HepG2 (cell line): ENCODE data around the gene THADA. TPM values are rescaled to one million over a fixed set of nuclear protein-coding genes. Genes with fewer than 3 reads are reported as not detected.

Source experiments
- BATF2 ChIP-seq: sonication (generic); formaldehyde crosslinking; IDR thresholded peaks from 2 replicates; pipeline ENCODE4 v1.8.0; 2022; ENCODE audit warnings: mild to moderate bottlenecking, missing genetic modification reagents, moderate library complexity
- CAMTA2 ChIP-seq: sonication (generic); formaldehyde crosslinking; IDR thresholded peaks from 2 replicates; pipeline ENCODE4 v1.4.0; 2020; ENCODE audit warnings: mild to moderate bottlenecking, missing genetic modification reagents, borderline replicate concordance
- E2F2 ChIP-seq: sonication (generic); formaldehyde crosslinking; IDR thresholded peaks from 2 replicates; pipeline ENCODE4 v1.4.0; 2020; ENCODE audit warnings: missing genetic modification reagents, borderline replicate concordance
- ETS1 ChIP-seq: sonication (generic); formaldehyde crosslinking; IDR thresholded peaks from 2 replicates; pipeline ENCODE4 v1.4.0; 2020; ENCODE audit warnings: missing genetic modification reagents
- FOXJ3 ChIP-seq: sonication (generic); formaldehyde crosslinking; IDR thresholded peaks from 2 replicates; pipeline ENCODE4 v1.4.0; 2020; ENCODE audit warnings: missing genetic modification reagents, mild to moderate bottlenecking, borderline replicate concordance
- GZF1 ChIP-seq: sonication (generic); formaldehyde crosslinking; IDR thresholded peaks from 2 replicates; pipeline ENCODE4 v1.5.1; 2020; ENCODE audit warnings: mild to moderate bottlenecking, missing genetic modification reagents
- HOMEZ ChIP-seq: IDR thresholded peaks from 2 replicates; pipeline ENCODE4 v1.6.1; 2016; ENCODE audit warnings: low read depth
- SP2 ChIP-seq: sonication (generic); formaldehyde crosslinking; IDR thresholded peaks from 2 replicates; pipeline ENCODE4 v1.5.1; 2020; ENCODE audit warnings: mild to moderate bottlenecking, missing genetic modification reagents
- ZNF292 ChIP-seq: sonication (generic); formaldehyde crosslinking; IDR thresholded peaks from 2 replicates; pipeline ENCODE4 v1.8.1; 2022; ENCODE audit warnings: mild to moderate bottlenecking, low read depth, missing genetic modification reagents, borderline replicate concordance
- ZNF337 ChIP-seq: sonication (generic); formaldehyde crosslinking; IDR thresholded peaks from 2 replicates; pipeline ENCODE4 v1.5.1; 2020; ENCODE audit warnings: missing genetic modification reagents, low read depth, mild to moderate bottlenecking, borderline replicate concordance
- ZNF530 ChIP-seq: sonication (generic); formaldehyde crosslinking; IDR thresholded peaks from 2 replicates; pipeline ENCODE4 v1.5.0; 2020; ENCODE audit warnings: low read depth, mild to moderate bottlenecking, missing genetic modification reagents
- ZSCAN5A ChIP-seq: sonication (generic); formaldehyde crosslinking; IDR thresholded peaks from 2 replicates; pipeline ENCODE4 v1.8.0; 2022; ENCODE audit warnings: mild to moderate bottlenecking, missing genetic modification reagents, borderline replicate concordance
- polyA plus RNA-seq, 8 experiments: library from polyadenylated mRNA; depleted of rRNA in 3 of 8; stranded (reverse) in 7 of 8; unstranded in 1 of 8; fragments of >200 nt; fragmentation: Illumina TruSeq in 4 of 8; extraction: Trizol in 4 of 8; gene quantifications; 2 replicates each; pipeline versions ENCODE4 v1.2.1 to v1.2.3, GENCODE V29; 2011 to 2016; ENCODE audit warnings: low read depth in 4 of 8, missing spikeins in 1 of 8, mixed read lengths in 1 of 8; ENCODE audit not compliant: insufficient read depth in 1 of 8
- total RNA-seq, 5 experiments: library from RNA; depleted of rRNA; stranded (reverse); fragments of >200 nt; fragmentation: Illumina TruSeq; extraction: Trizol; gene quantifications; 2 replicates each; pipeline ENCODE4 v1.2.3, GENCODE V29; 2016; ENCODE audit warnings: low read depth in 1 of 5
- TF ChIP-seq, protein P1 (sequence below): sonication (generic); formaldehyde crosslinking; IDR thresholded peaks from 2 replicates; pipeline ENCODE4 v1.4.0; 2020; ENCODE audit warnings: missing genetic modification reagents

THADA gene
- total and polyA plus RNA-seq, 2 of the 13 experiments (the other 11 are each of a cell fraction or from before 2014, with no cell fraction given): 12.7 to 21.7 TPM

DNA sequence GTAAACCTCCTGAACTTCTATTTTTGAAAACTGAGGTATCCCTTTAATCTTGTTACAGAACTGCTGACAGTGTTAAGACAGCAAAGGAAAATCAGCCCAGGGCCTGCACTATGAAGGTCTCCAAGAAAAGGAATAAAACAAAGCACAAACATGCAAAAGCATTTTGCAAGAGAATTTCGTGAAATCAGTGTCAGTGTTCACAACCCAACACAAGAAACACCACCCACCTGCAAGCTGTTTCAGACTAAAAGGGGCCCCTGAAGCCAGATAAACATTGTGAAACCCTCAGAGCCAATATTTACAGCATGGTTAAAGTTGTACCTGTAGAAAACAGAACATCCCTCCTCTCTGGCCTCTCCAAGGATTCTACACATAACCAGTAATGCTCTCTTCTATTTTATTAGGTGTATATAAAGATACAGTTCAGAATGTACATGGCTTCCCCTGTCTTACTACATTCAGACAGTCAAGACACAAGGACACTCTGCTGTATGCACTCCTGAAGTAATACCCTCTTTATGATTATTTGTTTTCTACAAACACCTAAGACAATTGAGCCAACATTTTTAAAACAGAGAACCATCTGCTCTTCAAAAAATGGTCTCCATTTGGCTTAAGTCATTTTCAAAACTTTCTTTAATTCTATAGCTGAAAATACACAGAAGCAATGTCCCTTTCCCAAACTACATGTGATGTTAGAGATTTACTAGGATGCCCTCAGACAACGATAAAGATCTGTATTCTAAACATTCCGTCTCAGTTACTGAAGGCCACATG, 219.9 kb downstream of the THADA start (continued):
- peak; percentile 94; the same call in 1 of the 2 replicates for TF ChIP-seq ZSCAN5A (CRISPR knock-in tag)
- peak; percentile 96 for TF ChIP-seq HOMEZ (CRISPR knock-in tag)
- peak; percentile 100 for TF ChIP-seq FOXJ3 (CRISPR knock-in tag)
- no peak for TF ChIP-seq BATF2 (CRISPR knock-in tag)
- TF ChIP-seq E2F2 (CRISPR knock-in tag): no peak
- no peak for TF ChIP-seq ZNF337
- no peak for TF ChIP-seq SP2 (CRISPR knock-in tag)
- TF ChIP-seq, protein P1, sequence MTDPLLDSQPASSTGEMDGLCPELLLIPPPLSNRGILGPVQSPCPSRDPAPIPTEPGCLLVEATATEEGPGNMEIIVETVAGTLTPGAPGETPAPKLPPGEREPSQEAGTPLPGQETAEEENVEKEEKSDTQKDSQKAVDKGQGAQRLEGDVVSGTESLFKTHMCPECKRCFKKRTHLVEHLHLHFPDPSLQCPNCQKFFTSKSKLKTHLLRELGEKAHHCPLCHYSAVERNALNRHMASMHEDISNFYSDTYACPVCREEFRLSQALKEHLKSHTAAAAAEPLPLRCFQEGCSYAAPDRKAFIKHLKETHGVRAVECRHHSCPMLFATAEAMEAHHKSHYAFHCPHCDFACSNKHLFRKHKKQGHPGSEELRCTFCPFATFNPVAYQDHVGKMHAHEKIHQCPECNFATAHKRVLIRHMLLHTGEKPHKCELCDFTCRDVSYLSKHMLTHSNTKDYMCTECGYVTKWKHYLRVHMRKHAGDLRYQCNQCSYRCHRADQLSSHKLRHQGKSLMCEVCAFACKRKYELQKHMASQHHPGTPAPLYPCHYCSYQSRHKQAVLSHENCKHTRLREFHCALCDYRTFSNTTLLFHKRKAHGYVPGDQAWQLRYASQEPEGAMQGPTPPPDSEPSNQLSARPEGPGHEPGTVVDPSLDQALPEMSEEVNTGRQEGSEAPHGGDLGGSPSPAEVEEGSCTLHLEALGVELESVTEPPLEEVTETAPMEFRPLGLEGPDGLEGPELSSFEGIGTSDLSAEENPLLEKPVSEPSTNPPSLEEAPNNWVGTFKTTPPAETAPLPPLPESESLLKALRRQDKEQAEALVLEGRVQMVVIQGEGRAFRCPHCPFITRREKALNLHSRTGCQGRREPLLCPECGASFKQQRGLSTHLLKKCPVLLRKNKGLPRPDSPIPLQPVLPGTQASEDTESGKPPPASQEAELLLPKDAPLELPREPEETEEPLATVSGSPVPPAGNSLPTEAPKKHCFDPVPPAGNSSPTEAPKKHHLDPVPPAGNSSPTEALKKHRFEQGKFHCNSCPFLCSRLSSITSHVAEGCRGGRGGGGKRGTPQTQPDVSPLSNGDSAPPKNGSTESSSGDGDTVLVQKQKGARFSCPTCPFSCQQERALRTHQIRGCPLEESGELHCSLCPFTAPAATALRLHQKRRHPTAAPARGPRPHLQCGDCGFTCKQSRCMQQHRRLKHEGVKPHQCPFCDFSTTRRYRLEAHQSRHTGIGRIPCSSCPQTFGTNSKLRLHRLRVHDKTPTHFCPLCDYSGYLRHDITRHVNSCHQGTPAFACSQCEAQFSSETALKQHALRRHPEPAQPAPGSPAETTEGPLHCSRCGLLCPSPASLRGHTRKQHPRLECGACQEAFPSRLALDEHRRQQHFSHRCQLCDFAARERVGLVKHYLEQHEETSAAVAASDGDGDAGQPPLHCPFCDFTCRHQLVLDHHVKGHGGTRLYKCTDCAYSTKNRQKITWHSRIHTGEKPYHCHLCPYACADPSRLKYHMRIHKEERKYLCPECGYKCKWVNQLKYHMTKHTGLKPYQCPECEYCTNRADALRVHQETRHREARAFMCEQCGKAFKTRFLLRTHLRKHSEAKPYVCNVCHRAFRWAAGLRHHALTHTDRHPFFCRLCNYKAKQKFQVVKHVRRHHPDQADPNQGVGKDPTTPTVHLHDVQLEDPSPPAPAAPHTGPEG (CRISPR knock-in tag): 0 out of 2 replicates have a peak, but pooled peaks have one; percentile 55
- peak; percentile 95 for TF ChIP-seq ZNF292 (CRISPR knock-in tag)
- no peak for TF ChIP-seq ETS1 (CRISPR knock-in tag)
- no peak for TF ChIP-seq ZNF530 (CRISPR knock-in tag)
- peak; percentile 70; the same call in 1 of the 2 replicates for TF ChIP-seq GZF1 (CRISPR knock-in tag)
- TF ChIP-seq CAMTA2 (CRISPR knock-in tag): no peak
